Endothelial cell of umbilical vein (primary cell): ENCODE measurements around the gene KBTBD13.

Source experiments
- CTCF ChIP-seq, 2 donors: IDR thresholded peaks; 1 replicate in 1 of 2; 2 replicates in 1 of 2; pipeline ENCODE4 v1.5.1; 2011; ENCODE audit warnings: low read length in 2 of 2, mild to moderate bottlenecking in 2 of 2, moderate library complexity in 2 of 2, control low read depth in 1 of 2, inconsistent platforms in 1 of 2, low read depth in 1 of 2; ENCODE audit not compliant: insufficient read depth in 1 of 2; ENCODE audit errors: extremely low read depth in 1 of 2
- EZH2 ChIP-seq: IDR thresholded peaks from 2 replicates; pipeline ENCODE4 v1.6.1; 2012; ENCODE audit warnings: borderline replicate concordance, low read depth, mild to moderate bottlenecking, moderate library complexity, low read length, inconsistent platforms; ENCODE audit not compliant: severe bottlenecking
- MYC ChIP-seq: IDR thresholded peaks from one replicate; pipeline ENCODE4 v1.6.1; 2011; ENCODE audit warnings: mild to moderate bottlenecking, low read depth, low read length
- POLR2A ChIP-seq: IDR thresholded peaks from 2 replicates; pipeline ENCODE4 v1.6.1; 2012; ENCODE audit warnings: low read depth, mild to moderate bottlenecking, control low read depth, low read length
- POLR2AphosphoS5 ChIP-seq: IDR thresholded peaks from 2 replicates; pipeline ENCODE4 v1.6.1; 2012; ENCODE audit warnings: low read depth, mild to moderate bottlenecking, control low read depth, low read length, moderate library complexity; ENCODE audit not compliant: insufficient read depth
- TF ChIP-seq, protein P1 (sequence below): IDR thresholded peaks from 2 replicates; pipeline ENCODE4 v1.6.1; 2011; ENCODE audit not compliant: insufficient read depth, insufficient read length

- TF ChIP-seq CTCF (IDR thresholded peaks at IDR 0.05; ENCODE audit: extremely low read depth in 1 of 2, insufficient read depth in 1 of 2, low read depth in 1 of 2, low read length in 2 of 2) (no peak), POLR2A (no peak), EZH2 (no peak), POLR2AphosphoS5 (no peak), MYC (no peak)
- TF ChIP-seq, protein P1, sequence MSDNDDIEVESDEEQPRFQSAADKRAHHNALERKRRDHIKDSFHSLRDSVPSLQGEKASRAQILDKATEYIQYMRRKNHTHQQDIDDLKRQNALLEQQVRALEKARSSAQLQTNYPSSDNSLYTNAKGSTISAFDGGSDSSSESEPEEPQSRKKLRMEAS = no peak
Observed at GRCh38 chr15:65097651-65098263, 21.2 kb downstream of the KBTBD13 start.
